C4-2B (cell line): ENCODE measurements around the gene COG5.

ENCODE experiments used
- H3K27ac ChIP-seq: fragments of 450-650 bp; 2 replicates; pipeline ENCODE4 v1.5.1; 2017
- ZFX ChIP-seq: fragments of 450-650 bp; IDR thresholded peaks from 2 replicates; pipeline ENCODE4 v1.6.1; 2017
- TF ChIP-seq, protein P1 (sequence below): fragments of 450-650 bp; conservative IDR thresholded peaks from 2 replicates; pipeline ENCODE4 v1.5.1; 2017; ENCODE audit warnings: mild to moderate bottlenecking

COG5 gene

DNA sequence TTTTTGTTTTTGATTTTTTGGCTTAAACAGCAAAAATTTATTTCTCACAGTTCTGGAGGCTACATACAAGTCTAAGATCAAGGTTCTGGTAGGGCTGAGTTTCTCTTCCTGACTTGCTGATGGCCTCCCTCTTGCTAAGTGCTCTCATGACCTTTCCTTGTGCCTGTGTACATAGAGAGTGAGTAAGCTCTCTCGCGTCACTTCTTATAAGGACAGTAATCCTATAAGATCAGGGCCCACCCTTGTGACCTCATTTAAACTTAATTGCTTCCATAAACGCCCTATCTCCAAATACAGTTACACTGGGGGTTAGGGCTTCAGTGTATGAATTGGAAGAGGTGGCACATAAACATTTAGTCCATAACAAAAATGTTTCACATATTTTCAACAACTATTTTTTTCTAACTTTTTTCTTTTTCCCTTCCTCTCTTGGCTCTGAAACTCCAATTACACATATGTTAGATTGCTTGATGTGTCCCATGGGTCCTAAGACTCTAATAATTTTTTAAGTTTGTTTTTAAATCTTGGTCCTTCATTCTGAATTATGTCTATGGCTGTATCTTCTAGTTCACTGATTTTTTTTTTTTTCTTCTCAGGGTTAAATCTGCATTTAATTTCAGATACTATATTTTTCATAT lies 245.1 kb downstream of the COG5 start:
- TF ChIP-seq, protein P1, sequence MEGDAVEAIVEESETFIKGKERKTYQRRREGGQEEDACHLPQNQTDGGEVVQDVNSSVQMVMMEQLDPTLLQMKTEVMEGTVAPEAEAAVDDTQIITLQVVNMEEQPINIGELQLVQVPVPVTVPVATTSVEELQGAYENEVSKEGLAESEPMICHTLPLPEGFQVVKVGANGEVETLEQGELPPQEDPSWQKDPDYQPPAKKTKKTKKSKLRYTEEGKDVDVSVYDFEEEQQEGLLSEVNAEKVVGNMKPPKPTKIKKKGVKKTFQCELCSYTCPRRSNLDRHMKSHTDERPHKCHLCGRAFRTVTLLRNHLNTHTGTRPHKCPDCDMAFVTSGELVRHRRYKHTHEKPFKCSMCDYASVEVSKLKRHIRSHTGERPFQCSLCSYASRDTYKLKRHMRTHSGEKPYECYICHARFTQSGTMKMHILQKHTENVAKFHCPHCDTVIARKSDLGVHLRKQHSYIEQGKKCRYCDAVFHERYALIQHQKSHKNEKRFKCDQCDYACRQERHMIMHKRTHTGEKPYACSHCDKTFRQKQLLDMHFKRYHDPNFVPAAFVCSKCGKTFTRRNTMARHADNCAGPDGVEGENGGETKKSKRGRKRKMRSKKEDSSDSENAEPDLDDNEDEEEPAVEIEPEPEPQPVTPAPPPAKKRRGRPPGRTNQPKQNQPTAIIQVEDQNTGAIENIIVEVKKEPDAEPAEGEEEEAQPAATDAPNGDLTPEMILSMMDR: no peak
- no peak for TF ChIP-seq ZFX
- no peak overlapping the region for H3K27ac ChIP-seq

DNA sequence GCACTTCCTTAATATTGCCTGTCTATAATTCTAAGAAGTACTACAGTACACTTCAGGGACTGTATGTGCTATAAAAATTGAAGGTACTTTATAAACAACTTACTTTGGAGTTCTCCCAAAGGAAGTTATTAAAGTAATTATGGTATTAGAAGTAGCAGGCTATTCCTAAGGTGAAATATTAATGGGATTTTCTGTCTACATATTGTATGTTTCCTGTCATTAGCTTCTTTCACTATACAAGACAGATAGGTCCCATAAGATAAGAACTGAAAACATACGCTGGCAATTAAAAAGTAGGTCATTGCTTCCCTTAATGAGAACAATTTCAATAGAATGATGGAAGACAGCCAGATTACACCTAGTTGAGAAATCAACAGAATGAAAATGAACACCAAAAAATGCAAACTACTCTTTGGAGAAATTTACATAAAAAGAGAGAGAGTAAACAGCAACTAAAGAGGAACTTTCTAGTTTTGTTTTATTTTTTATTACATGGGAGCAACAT lies 248.0 kb downstream of the COG5 start:
- TF ChIP-seq ZFX: no peak
- TF ChIP-seq, protein P1: no peak
- no peak overlapping the region for H3K27ac ChIP-seq

DNA sequence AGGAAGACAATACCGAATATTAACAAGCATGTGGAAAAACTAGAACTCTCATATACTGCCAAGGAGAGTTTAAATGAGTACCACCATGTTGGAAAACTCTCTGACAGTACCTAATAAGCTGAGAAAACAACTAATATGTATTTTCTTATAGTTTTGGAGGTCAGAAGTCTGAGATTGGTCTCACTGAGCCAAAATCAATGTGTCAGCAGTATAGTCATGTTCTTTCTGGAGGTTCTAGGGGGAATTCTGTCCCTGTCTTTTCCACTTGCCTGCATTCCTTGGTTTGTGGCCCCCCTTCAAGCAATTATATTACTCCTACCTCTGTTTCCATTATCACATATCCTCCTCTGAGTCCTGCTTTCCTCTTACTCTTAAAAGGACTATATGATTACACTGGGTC lies 250.4 kb downstream of the COG5 start:
- no peak overlapping the region for H3K27ac ChIP-seq
- TF ChIP-seq, protein P1: no peak
- TF ChIP-seq ZFX: no peak

DNA sequence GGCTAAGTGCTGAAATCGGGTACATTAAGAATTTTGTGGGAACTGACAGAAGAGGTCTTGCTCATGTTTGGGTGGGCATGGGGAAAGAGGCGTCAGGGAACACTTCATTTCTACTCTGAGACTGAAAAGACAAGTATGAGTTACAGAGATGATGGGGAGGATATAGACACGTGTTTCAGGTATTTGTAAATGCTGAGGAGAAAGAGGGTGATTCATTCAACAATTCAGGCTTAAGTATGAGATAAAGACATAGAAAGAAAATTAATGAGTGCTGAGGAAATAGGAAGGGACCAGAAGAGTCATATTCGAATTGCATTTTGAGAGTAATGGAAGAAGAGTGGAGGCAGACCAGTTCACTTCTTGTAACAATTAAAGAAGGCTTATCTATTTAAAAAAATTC lies 251.3 kb downstream of the COG5 start:
- TF ChIP-seq, protein P1: no peak
- TF ChIP-seq ZFX: no peak

DNA sequence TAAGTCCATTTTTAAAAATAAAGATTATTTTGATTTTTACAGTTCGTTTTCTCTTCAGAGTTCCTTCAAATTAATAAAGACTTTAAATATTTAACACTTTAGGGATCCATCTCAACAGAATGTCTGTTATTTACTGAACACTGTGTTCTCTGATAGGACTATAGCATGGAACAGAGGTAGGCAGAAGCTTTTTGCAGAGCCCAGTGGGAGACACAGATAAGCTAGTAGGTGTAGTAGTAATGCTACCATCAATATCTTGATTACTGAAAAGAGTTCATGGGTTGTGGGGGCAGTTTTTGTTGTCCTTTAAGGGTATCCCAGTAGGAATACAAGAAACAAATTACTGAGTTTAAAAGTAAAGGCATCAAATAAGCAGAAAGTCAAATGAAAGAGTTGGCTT lies 254.4 kb downstream of the COG5 start:
- TF ChIP-seq, protein P1: no peak
- TF ChIP-seq ZFX: no peak

More for the DNA sequence above, 251.3 kb downstream of the COG5 start:
- no peak overlapping the region for H3K27ac ChIP-seq

DNA sequence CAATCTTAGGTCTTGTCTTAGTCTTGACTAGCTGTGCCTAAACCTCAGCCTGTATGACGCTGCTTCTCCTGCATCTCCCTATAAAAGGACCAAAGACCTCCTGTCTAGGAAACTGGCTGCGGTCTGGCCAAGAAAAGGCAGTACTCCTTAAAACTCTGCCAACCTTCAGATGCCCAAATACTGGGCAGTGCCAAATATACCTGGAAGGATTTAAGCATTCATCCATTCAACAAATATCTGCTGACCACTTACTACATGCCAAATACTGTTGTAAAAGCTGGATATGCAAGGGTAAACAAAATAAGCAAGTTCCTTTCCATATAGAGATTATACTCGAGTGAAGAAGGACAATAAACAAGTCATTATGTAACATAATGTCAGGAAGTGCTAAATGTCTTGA lies 259.1 kb downstream of the COG5 start:
- TF ChIP-seq, protein P1: no peak
- no peak for TF ChIP-seq ZFX

More for the DNA sequence above, 254.4 kb downstream of the COG5 start:
- no peak overlapping the region for H3K27ac ChIP-seq

DNA sequence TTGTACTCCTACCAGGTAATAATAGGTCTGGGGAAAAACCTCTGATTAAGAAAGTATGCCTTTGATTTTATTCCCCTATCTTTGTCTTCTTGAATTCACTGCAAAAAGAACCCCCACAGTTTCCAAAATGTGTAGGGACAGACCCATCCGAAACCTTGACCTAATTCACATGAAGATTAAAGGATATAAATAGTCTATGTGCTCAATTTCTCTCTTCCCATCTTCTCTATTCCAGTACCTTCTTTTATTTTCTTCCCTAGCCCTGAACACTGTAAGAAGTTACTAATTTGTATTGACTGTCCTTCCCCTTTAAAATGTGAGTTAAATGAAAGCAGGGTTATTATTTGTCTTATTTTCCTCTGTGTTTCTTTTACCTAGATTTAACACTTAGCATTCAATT lies 259.7 kb downstream of the COG5 start:
- H3K27ac ChIP-seq: no peak overlapping the region

More for the DNA sequence above, 259.1 kb downstream of the COG5 start:
- no peak overlapping the region for H3K27ac ChIP-seq

More for the DNA sequence above, 259.7 kb downstream of the COG5 start:
- TF ChIP-seq, protein P1: no peak
- TF ChIP-seq ZFX: no peak
